Astrocyte (in vitro differentiated cells and primary cell): ENCODE measurements around the gene GPR6. TPM values are rescaled to one million over a fixed set of nuclear protein-coding genes. Genes with fewer than 3 reads are reported as not detected.

Source experiments
- DNase-seq: peaks from one replicate; pipeline ENCODE4 v3.0.0-alpha.2; 2010; ENCODE audit warnings: low read depth
- FAIRE-seq: peaks from 2 replicates; lab custom pipeline; 2011; peaks lifted over from hg19 to GRCh38; lab: Jason Lieb, UNC
- H2AFZ ChIP-seq: 2 replicates; pipeline ENCODE4 v1.6.0; 2012; ENCODE audit warnings: low read depth, low read length, inconsistent platforms
- H3K27ac ChIP-seq: 2 replicates; pipeline ENCODE4 v1.5.1; 2011; ENCODE audit warnings: low read depth, low read length, inconsistent platforms
- H3K27me3 ChIP-seq: 2 replicates; pipeline ENCODE4 v1.6.0; 2011; ENCODE audit warnings: low read length, inconsistent platforms; ENCODE audit not compliant: insufficient read depth
- H3K36me3 ChIP-seq: 2 replicates; pipeline ENCODE4 v1.5.1; 2011; ENCODE audit warnings: low read length, inconsistent platforms; ENCODE audit not compliant: insufficient read depth
- H3K4me1 ChIP-seq: 2 replicates; pipeline ENCODE4 v1.5.1; 2011; ENCODE audit warnings: low read length, inconsistent platforms; ENCODE audit not compliant: insufficient read depth
- H3K4me2 ChIP-seq: 2 replicates; pipeline ENCODE4 v1.6.0; 2012; ENCODE audit warnings: low read length, inconsistent platforms
- H3K4me3 ChIP-seq: 2 replicates; pipeline ENCODE4 v1.5.1; 2011; ENCODE audit warnings: low read depth, mild to moderate bottlenecking, low read length, inconsistent platforms; ENCODE audit not compliant: insufficient read depth
- H3K79me2 ChIP-seq: 2 replicates; pipeline ENCODE4 v1.6.0; 2012; ENCODE audit warnings: mild to moderate bottlenecking, low read length, inconsistent platforms; ENCODE audit not compliant: insufficient read depth
- H3K9ac ChIP-seq: 2 replicates; pipeline ENCODE4 v1.6.0; 2012; ENCODE audit warnings: mild to moderate bottlenecking, low read length, inconsistent platforms
- H3K9me3 ChIP-seq: 2 replicates; pipeline ENCODE4 v1.5.1; 2012; ENCODE audit warnings: low read depth, mild to moderate bottlenecking, low read length, inconsistent platforms; ENCODE audit not compliant: insufficient read depth
- H4K20me1 ChIP-seq: 2 replicates; pipeline ENCODE4 v1.6.0; 2012; ENCODE audit warnings: low read length, inconsistent platforms; ENCODE audit not compliant: insufficient read depth
- H3K27ac Mint-ChIP-seq: one replicate; pipeline ENCODE4 v1.8.0; 2021; ENCODE audit warnings: mild to moderate bottlenecking, mixed read lengths; ENCODE audit not compliant: unreplicated experiment
- H3K27me3 Mint-ChIP-seq: one replicate; pipeline ENCODE4 v1.8.0; 2021; ENCODE audit warnings: low read depth, mixed read lengths; ENCODE audit not compliant: unreplicated experiment
- H3K36me3 Mint-ChIP-seq: one replicate; pipeline ENCODE4 v1.8.0; 2021; ENCODE audit warnings: low read depth, mixed read lengths; ENCODE audit not compliant: unreplicated experiment
- H3K4me1 Mint-ChIP-seq: one replicate; pipeline ENCODE4 v1.8.0; 2021; ENCODE audit warnings: low read depth, mixed read lengths; ENCODE audit not compliant: unreplicated experiment
- H3K4me3 Mint-ChIP-seq: one replicate; pipeline ENCODE4 v1.8.0; 2021; ENCODE audit warnings: mild to moderate bottlenecking, moderate library complexity, mixed read lengths; ENCODE audit not compliant: unreplicated experiment
- H3K9me3 Mint-ChIP-seq: one replicate; pipeline ENCODE4 v1.8.0; 2021; ENCODE audit warnings: mild to moderate bottlenecking, mixed read lengths; ENCODE audit not compliant: unreplicated experiment
- EZH2 ChIP-seq: IDR thresholded peaks from 2 replicates; pipeline ENCODE4 v1.6.1; 2012; ENCODE audit warnings: mild to moderate bottlenecking, low read length, inconsistent platforms; ENCODE audit not compliant: insufficient read depth
- total RNA-seq: library from RNA; stranded (reverse); gene quantifications from 2 replicates; pipeline ENCODE4 v1.2.1, GENCODE V29; 2021
- TF ChIP-seq, protein P1 (sequence below): IDR thresholded peaks from 2 replicates; pipeline ENCODE4 v1.5.1; 2011; ENCODE audit warnings: low read depth, mild to moderate bottlenecking, inconsistent platforms, low read length, moderate library complexity; ENCODE audit not compliant: insufficient read depth

Gene GPR6
- total RNA-seq, 1 donor from 2014 or later, result not detected

- Histone ChIP-seq H3K27me3 (peaks cover 6% of the 10 kb centered on the region), H3K9ac (no peak overlapping the region), H2AFZ (no peak overlapping the region), H3K36me3 (no peaks in the 10 kb centered on the region), H3K9me3 (no peaks in the 10 kb centered on the region), H4K20me1 (no peaks in the 10 kb centered on the region), H3K27ac (no peak overlapping the region), H3K79me2 (no peaks in the 10 kb centered on the region), H3K4me2 (no peak overlapping the region), H3K4me1 (no peaks in the 10 kb centered on the region), H3K4me3 (no peak overlapping the region)
- FAIRE-seq (no peak), DNase-seq (no peak)
- Mint-ChIP-seq H3K27me3 (peaks cover 17% of the 10 kb centered on the region), H3K36me3 (no peaks in the 10 kb centered on the region), H3K27ac (no peak overlapping the region), H3K4me1 (peaks cover 17% of the 10 kb centered on the region), H3K9me3 (peaks cover 4% of the 10 kb centered on the region), H3K4me3 (no peak overlapping the region)
- no peak for TF ChIP-seq EZH2
- TF ChIP-seq, protein P1, sequence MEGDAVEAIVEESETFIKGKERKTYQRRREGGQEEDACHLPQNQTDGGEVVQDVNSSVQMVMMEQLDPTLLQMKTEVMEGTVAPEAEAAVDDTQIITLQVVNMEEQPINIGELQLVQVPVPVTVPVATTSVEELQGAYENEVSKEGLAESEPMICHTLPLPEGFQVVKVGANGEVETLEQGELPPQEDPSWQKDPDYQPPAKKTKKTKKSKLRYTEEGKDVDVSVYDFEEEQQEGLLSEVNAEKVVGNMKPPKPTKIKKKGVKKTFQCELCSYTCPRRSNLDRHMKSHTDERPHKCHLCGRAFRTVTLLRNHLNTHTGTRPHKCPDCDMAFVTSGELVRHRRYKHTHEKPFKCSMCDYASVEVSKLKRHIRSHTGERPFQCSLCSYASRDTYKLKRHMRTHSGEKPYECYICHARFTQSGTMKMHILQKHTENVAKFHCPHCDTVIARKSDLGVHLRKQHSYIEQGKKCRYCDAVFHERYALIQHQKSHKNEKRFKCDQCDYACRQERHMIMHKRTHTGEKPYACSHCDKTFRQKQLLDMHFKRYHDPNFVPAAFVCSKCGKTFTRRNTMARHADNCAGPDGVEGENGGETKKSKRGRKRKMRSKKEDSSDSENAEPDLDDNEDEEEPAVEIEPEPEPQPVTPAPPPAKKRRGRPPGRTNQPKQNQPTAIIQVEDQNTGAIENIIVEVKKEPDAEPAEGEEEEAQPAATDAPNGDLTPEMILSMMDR, result no peak
These were observed 19.5 kb upstream of the GPR6 start for GRCh38 chr6:109958626-109959025.

DNA sequence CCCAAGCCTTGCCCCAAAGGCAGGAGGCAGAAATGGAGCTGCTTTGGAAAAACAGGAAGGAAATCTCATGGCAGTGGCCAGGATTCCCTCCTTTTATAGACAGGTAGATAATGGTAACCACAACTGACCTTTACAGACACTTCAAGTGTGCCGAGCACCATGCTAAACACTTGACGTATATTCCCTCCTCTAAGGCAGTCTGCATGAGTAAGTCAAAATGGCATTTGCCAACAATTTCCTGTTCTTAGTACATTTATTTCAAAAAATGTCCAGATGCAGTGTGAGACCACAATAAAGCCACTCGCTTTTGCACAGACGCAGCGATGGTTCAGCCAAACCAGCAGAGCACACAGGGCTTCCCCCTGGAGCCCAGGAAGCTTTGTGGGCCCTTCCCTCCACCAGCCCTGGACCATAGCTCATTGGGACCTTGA, 16.5 kb upstream of the GPR6 start:
- H3K79me2 ChIP-seq, result no peaks in the 10 kb centered on the region
- no peak for FAIRE-seq
- peak overlapping the region; percentile 1 for H3K4me2 ChIP-seq
- TF ChIP-seq EZH2, result no peak
- TF ChIP-seq, protein P1, result no peak
- H4K20me1 ChIP-seq, result no peaks in the 10 kb centered on the region
- H3K4me3 Mint-ChIP-seq, result no peak overlapping the region
- no peak overlapping the region for H3K9ac ChIP-seq
- H3K36me3 ChIP-seq, result no peaks in the 10 kb centered on the region
- no peaks in the 10 kb centered on the region for H3K36me3 Mint-ChIP-seq
- no peak overlapping the region for H2AFZ ChIP-seq
- H3K4me3 ChIP-seq, result no peak overlapping the region
- no peaks in the 10 kb centered on the region for H3K9me3 ChIP-seq
- no peak overlapping the region for H3K27ac ChIP-seq
- peaks cover 4% of the 10 kb centered on the region for H3K9me3 Mint-ChIP-seq
- peak; percentile 67 for DNase-seq
- peaks cover 4% of the 10 kb centered on the region for H3K27me3 ChIP-seq
- no peaks in the 10 kb centered on the region for H3K4me1 ChIP-seq
- peak overlapping the region; percentile 50 for H3K27ac Mint-ChIP-seq
- peaks cover 20% of the 10 kb centered on the region for H3K27me3 Mint-ChIP-seq
- H3K4me1 Mint-ChIP-seq, result peaks cover 17% of the 10 kb centered on the region

DNA sequence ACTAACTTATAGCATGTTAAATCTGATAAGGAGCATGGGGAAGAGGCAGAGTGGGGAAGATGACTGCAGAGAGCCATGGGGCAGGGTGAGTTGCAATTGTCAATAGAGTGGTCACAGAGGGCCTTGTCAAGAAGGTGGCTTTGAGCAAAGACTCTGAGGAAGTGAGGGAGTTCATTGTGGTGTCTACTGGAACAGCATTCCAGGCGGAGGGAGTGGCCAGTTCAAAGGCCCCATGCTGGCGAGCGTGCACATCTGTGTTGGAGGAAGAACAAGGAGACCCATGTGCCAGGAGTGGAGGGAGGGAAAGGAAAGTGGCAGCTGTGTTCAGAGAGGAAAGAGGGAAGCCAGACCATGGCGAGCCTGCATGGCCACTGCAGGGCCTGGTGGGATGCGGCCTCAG, 15.8 kb upstream of the GPR6 start:
- H3K9ac ChIP-seq, result no peak overlapping the region
- no peaks in the 10 kb centered on the region for H3K36me3 Mint-ChIP-seq
- H3K9me3 ChIP-seq, result no peaks in the 10 kb centered on the region
- no peak for DNase-seq
- no peak overlapping the region for H3K27ac ChIP-seq
- peak overlapping the region; percentile 49 for H3K27ac Mint-ChIP-seq
- H3K27me3 Mint-ChIP-seq, result peaks cover 18% of the 10 kb centered on the region
- peaks cover 4% of the 10 kb centered on the region for H3K27me3 ChIP-seq
- FAIRE-seq, result no peak
- H3K9me3 Mint-ChIP-seq, result peaks cover 4% of the 10 kb centered on the region
- no peaks in the 10 kb centered on the region for H4K20me1 ChIP-seq
- TF ChIP-seq, protein P1, result no peak
- TF ChIP-seq EZH2, result no peak
- H2AFZ ChIP-seq, result no peak overlapping the region
- no peaks in the 10 kb centered on the region for H3K79me2 ChIP-seq
- no peaks in the 10 kb centered on the region for H3K4me1 ChIP-seq
- H3K36me3 ChIP-seq, result no peaks in the 10 kb centered on the region
- H3K4me3 Mint-ChIP-seq, result no peak overlapping the region
- no peak overlapping the region for H3K4me2 ChIP-seq
- H3K4me3 ChIP-seq, result no peak overlapping the region
- H3K4me1 Mint-ChIP-seq, result peaks cover 17% of the 10 kb centered on the region
